Chondrocyte (in vitro differentiated cells): ENCODE data around the gene OR1K1. TPM values are rescaled to one million over a fixed set of nuclear protein-coding genes. Genes with fewer than 3 reads are reported as not detected.

Experiments
- DNase-seq: peaks from one replicate; pipeline ENCODE4 v3.0.0; 2021; ENCODE audit warnings: mixed read lengths, low spot score
- H3K27ac Mint-ChIP-seq: one replicate; pipeline ENCODE4 v1.8.0; 2021; ENCODE audit warnings: mild to moderate bottlenecking, moderate library complexity, mixed read lengths; ENCODE audit not compliant: unreplicated experiment
- H3K27me3 Mint-ChIP-seq: 2 replicates; pipeline ENCODE4 v1.8.0; 2021; ENCODE audit warnings: low read depth, mixed read lengths
- H3K36me3 Mint-ChIP-seq: 2 replicates; pipeline ENCODE4 v1.8.0; 2021; ENCODE audit warnings: low read depth, mixed read lengths
- H3K4me1 Mint-ChIP-seq: 2 replicates; pipeline ENCODE4 v1.8.0; 2021; ENCODE audit warnings: low read depth, mild to moderate bottlenecking, mixed read lengths
- H3K4me3 Mint-ChIP-seq: one replicate; pipeline ENCODE4 v1.8.0; 2021; ENCODE audit warnings: mild to moderate bottlenecking, moderate library complexity, mixed read lengths; ENCODE audit not compliant: unreplicated experiment
- H3K9me3 Mint-ChIP-seq: 2 replicates; pipeline ENCODE4 v1.8.0; 2021; ENCODE audit warnings: low read depth, mixed read lengths
- CTCF ChIP-seq: fragments of 200-600 bp; sonication (generic); IDR thresholded peaks from 2 replicates; pipeline ENCODE4 v1.5.0; 2021; ENCODE audit warnings: antibody characterized with exemption, mild to moderate bottlenecking, moderate library complexity
- total RNA-seq: library from RNA; stranded (reverse); gene quantifications from 3 replicates; pipeline ENCODE4 v1.2.1, GENCODE V29; 2021

OR1K1 gene
- total RNA-seq, 1 donor from 2014 or later, result not detected

- Mint-ChIP-seq H3K4me1 (no peaks in the 10 kb centered on the region), H3K27me3 (no peaks in the 10 kb centered on the region), H3K27ac (no peak overlapping the region), H3K4me3 (no peak overlapping the region), H3K36me3 (peaks cover 21% of the 10 kb centered on the region), H3K9me3 (no peaks in the 10 kb centered on the region)
- no peak for TF ChIP-seq CTCF
- DNase-seq, result no peak
Measured at GRCh38 chr9:122846371-122846940, 46.5 kb downstream of the OR1K1 start.

GRCh38 chr9:122848256-122848943, 48.5 kb downstream of the OR1K1 start:
- Mint-ChIP-seq H3K4me3 (no peak overlapping the region), H3K36me3 (peaks cover 21% of the 10 kb centered on the region), H3K27ac (no peak overlapping the region), H3K4me1 (no peaks in the 10 kb centered on the region), H3K27me3 (no peaks in the 10 kb centered on the region), H3K9me3 (no peaks in the 10 kb centered on the region)
- TF ChIP-seq CTCF, result no peak
- DNase-seq, result no peak

Other genes starting within 250 kb of the OR1K1 start
- not detected in 3 replicates for gene OR1N2, start 247.0 kb upstream of the OR1K1 start, total RNA-seq
- not detected in 3 replicates for gene OR1L8, start 216.7 kb upstream of the OR1K1 start, total RNA-seq
- not detected in 3 replicates for gene OR1Q1, start 185.4 kb upstream of the OR1K1 start, total RNA-seq
- not detected in 3 replicates for gene OR1B1, start 142.5 kb upstream of the OR1K1 start, total RNA-seq
- not detected in 3 replicates for gene OR1L1, start 138.4 kb upstream of the OR1K1 start, total RNA-seq
- gene OR1L3, start 125.0 kb upstream of the OR1K1 start, total RNA-seq, result not detected in 3 replicates
- gene OR1L4, start 76.1 kb upstream of the OR1K1 start, total RNA-seq, result not detected in 3 replicates
- gene OR1L6, start 57.8 kb upstream of the OR1K1 start, total RNA-seq, result not detected in 3 replicates
- not detected in 3 replicates for gene OR5C1, start 11.2 kb upstream of the OR1K1 start, total RNA-seq
- 24.9 to 28.0 TPM (median 26.4 TPM) in 3 replicates for gene PDCL, start 28.5 kb downstream of the OR1K1 start, total RNA-seq
- 74.4 to 87.2 TPM (median 74.6 TPM) in 3 replicates for gene RC3H2, start 105.2 kb downstream of the OR1K1 start, total RNA-seq
- gene ZBTB6, start 113.2 kb downstream of the OR1K1 start, total RNA-seq, result 8.1 to 8.9 TPM (median 8.6 TPM) in 3 replicates
- gene ZBTB26, start 131.4 kb downstream of the OR1K1 start, total RNA-seq, result 5.1 to 6.9 TPM (median 6.2 TPM) in 3 replicates
- gene RABGAP1, start 140.9 kb downstream of the OR1K1 start, total RNA-seq, result 91.8 to 94.2 TPM (median 92.9 TPM) in 3 replicates
- 3.9 to 5.5 TPM (median 4.8 TPM) in 3 replicates for gene GPR21, start 233.5 kb downstream of the OR1K1 start, total RNA-seq